Spleen (tissue), 7 donors: ENCODE results near the gene PDPR.
"Not testable (repeated sequence)": the region's sequence is repeated elsewhere in the genome, so short reads cannot be mapped to it uniquely, and the experiment has no call there.

Experiments
- CTCF ChIP-seq, 11 experiments: fragments of 200-600 bp in 7 of 11; fragments of 450-650 bp in 4 of 11; sonication (generic) in 4 of 11; IDR thresholded peaks in 8 of 11; conservative IDR thresholded peaks in 3 of 11; 1 replicate in 7 of 11; 2 replicates in 4 of 11; pipeline versions ENCODE4 v1.4.0 to v1.8.0; 2016 to 2021; ENCODE audit warnings: antibody characterized with exemption in 11 of 11, inconsistent platforms in 4 of 11, mild to moderate bottlenecking in 1 of 11
- POLR2A ChIP-seq, 3 donors: fragments of 450-650 bp; IDR thresholded peaks; one replicate each; pipeline ENCODE4 v1.5.1; 2017; ENCODE audit warnings: antibody characterized with exemption in 3 of 3, mild to moderate bottlenecking in 1 of 3
- donor health status: DM: no; HTN: no; CAD: no; lungs with moderate emphysema.
- donor health status: DM: no; HTN: no; CAD: no.
- donor health status: DM: no; HTN: no; CAD: no.

GRCh38 chr16:70149296-70149695, 35.2 kb downstream of the PDPR start:
- TF ChIP-seq CTCF (IDR thresholded peaks at IDR 0.05 in 8 of 11, conservative IDR thresholded peaks at IDR 0.05 in 3 of 11); POLR2A (IDR thresholded peaks at IDR 0.05): not testable (repeated sequence)
